T-helper 1 cell (primary cell): ENCODE results near the gene CARMIL1.
"Not testable (repeated sequence)": the region's sequence is repeated elsewhere in the genome, so short reads cannot be mapped to it uniquely, and the experiment has no call there.

Source experiments
- DNase-seq, 5 donors: peaks; one replicate each; pipeline ENCODE4 v3.0.0-alpha.2; 2012 to 2020

CARMIL1 gene

GRCh38 chr6:25414755-25415154, 135.6 kb downstream of the CARMIL1 start:
- no peak for DNase-seq

GRCh38 chr6:25415274-25415673, 136.1 kb downstream of the CARMIL1 start:
- no peak for DNase-seq

GRCh38 chr6:25415701-25416100, 136.5 kb downstream of the CARMIL1 start:
- no peak for DNase-seq

- no peak for DNase-seq
These were observed 138.0 kb downstream of the CARMIL1 start for GRCh38 chr6:25417046-25417605.

- DNase-seq = no peak
These were observed 139.4 kb downstream of the CARMIL1 start for GRCh38 chr6:25418454-25419052.

GRCh38 chr6:25419879-25420278, 140.7 kb downstream of the CARMIL1 start:
- no peak for DNase-seq

- no peak for DNase-seq
These were observed 144.2 kb downstream of the CARMIL1 start for GRCh38 chr6:25423358-25423757.

GRCh38 chr6:25424303-25424702, 145.1 kb downstream of the CARMIL1 start:
- no peak for DNase-seq

GRCh38 chr6:25427549-25427948, 148.4 kb downstream of the CARMIL1 start:
- no peak for DNase-seq

- no peak for DNase-seq
These were observed 149.7 kb downstream of the CARMIL1 start for GRCh38 chr6:25428758-25429317.

- no peak for DNase-seq
These were observed 152.3 kb downstream of the CARMIL1 start for GRCh38 chr6:25431306-25431974.

- no peak for DNase-seq
These were observed 152.8 kb downstream of the CARMIL1 start for GRCh38 chr6:25431975-25432307.

- no peak for DNase-seq
These were observed 155.7 kb downstream of the CARMIL1 start for GRCh38 chr6:25434921-25435320.

GRCh38 chr6:25435416-25435985, 156.3 kb downstream of the CARMIL1 start:
- DNase-seq = no peak

- DNase-seq = no peak
These were observed 157.6 kb downstream of the CARMIL1 start for GRCh38 chr6:25436760-25437159.

GRCh38 chr6:25439368-25439767, 160.2 kb downstream of the CARMIL1 start:
- no peak for DNase-seq

- no peak for DNase-seq
These were observed 162.6 kb downstream of the CARMIL1 start for GRCh38 chr6:25441663-25442270.

GRCh38 chr6:25442898-25443297, 163.7 kb downstream of the CARMIL1 start:
- DNase-seq = no peak

GRCh38 chr6:25444521-25444920, 165.3 kb downstream of the CARMIL1 start:
- DNase-seq = not testable (repeated sequence)

GRCh38 chr6:25446830-25447569, 167.8 kb downstream of the CARMIL1 start:
- no peak for DNase-seq

- no peak for DNase-seq
These were observed 168.4 kb downstream of the CARMIL1 start for GRCh38 chr6:25447570-25447929.

GRCh38 chr6:25448965-25449538, 169.9 kb downstream of the CARMIL1 start:
- no peak for DNase-seq
